Tibial artery (tissue), 4 donors: ENCODE measurements around the gene TRMT1.
"Not testable (repeated sequence)": the region's sequence is repeated elsewhere in the genome, so short reads cannot be mapped to it uniquely, and the experiment has no call there.

Experiments
- DNase-seq, 2 donors: peaks; one replicate each; pipeline ENCODE4 v3.0.0-alpha.2; 2019
- H3K27ac ChIP-seq, 2 donors: fragments of 200-600 bp; sonication (generic) in 1 of 2; 1 replicate in 1 of 2; 2 replicates in 1 of 2; pipeline ENCODE4 v1.5.1; 2018 to 2019; ENCODE audit warnings: mild to moderate bottlenecking in 1 of 2
- H3K27me3 ChIP-seq, 2 donors: fragments of 200-600 bp; sonication (generic) in 1 of 2; one replicate each; pipeline versions ENCODE4 v1.5.1 to v1.6.0; 2016 to 2019
- H3K36me3 ChIP-seq, 3 donors: fragments of 200-600 bp; sonication (generic) in 2 of 3; one replicate each; pipeline ENCODE4 v1.5.1; 2016 to 2019; ENCODE audit warnings: mild to moderate bottlenecking in 2 of 3
- H3K4me1 ChIP-seq, 4 donors: fragments of 200-600 bp; sonication (generic) in 2 of 4; 1 replicate in 3 of 4; 2 replicates in 1 of 4; pipeline ENCODE4 v1.5.1; 2016 to 2019
- H3K4me3 ChIP-seq, 2 donors: fragments of 200-600 bp; sonication (generic) in 1 of 2; 1 replicate in 1 of 2; 2 replicates in 1 of 2; pipeline ENCODE4 v1.5.1; 2018 to 2019; ENCODE audit warnings: mild to moderate bottlenecking in 2 of 2
- H3K9me3 ChIP-seq, 3 donors: fragments of 200-600 bp; sonication (generic) in 1 of 3; one replicate each; pipeline ENCODE4 v1.5.1; 2016 to 2019
- intact Hi-C: fragments of 100-400 bp; cut with DNase I; formaldehyde crosslinking; loops from one replicate; pipeline ENCODE4 v1.15.0; 2023; ENCODE audit warnings: low total_unique reads
- TF ChIP-seq, protein P1 (sequence below), 2 experiments: fragments of 200-600 bp in 1 of 2; fragments of 450-650 bp in 1 of 2; IDR thresholded peaks; one replicate each; pipeline ENCODE4 v1.5.1; 2017 to 2019; ENCODE audit warnings: antibody characterized with exemption in 2 of 2, mild to moderate bottlenecking in 1 of 2, moderate library complexity in 1 of 2

Gene TRMT1

DNA sequence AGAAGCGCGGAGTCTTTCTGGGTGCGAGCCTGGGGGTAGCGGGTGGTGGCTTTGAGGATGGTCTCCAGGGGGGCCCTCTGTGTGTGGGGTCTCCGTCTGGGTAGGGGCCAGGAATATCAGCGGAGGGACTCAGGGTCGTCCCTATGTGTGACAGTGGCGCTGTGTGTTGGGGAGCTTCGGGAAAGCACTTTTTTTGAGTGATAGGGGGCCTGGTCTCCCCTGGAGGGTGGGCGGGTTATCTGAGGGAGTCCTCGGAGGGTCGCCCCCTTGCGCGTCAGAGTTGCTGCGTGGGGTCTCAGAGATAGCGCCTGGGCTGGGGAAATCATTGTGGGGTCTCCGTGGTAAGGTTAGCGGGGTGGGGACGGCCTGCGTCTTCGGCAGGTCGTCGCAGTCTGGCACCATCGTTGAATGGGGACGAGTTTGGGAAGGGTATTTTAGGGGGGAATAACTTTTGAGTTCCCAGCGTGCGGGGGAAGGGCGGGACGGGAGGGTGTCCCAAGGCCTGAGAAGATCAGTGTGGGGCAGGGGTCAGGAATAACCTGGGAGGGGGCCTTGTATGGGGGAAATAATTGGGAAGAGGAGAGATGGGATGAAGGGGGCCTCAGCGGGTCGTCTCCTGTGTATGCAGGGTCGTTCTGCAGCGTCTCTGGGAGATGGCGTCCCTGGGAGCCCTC, 34.5 kb upstream of the TRMT1 start:
- H3K27ac ChIP-seq, result peak overlapping the region; percentile 99
- peak in 1 of 2 donors; percentile 81 for DNase-seq
- TF ChIP-seq, protein P1, sequence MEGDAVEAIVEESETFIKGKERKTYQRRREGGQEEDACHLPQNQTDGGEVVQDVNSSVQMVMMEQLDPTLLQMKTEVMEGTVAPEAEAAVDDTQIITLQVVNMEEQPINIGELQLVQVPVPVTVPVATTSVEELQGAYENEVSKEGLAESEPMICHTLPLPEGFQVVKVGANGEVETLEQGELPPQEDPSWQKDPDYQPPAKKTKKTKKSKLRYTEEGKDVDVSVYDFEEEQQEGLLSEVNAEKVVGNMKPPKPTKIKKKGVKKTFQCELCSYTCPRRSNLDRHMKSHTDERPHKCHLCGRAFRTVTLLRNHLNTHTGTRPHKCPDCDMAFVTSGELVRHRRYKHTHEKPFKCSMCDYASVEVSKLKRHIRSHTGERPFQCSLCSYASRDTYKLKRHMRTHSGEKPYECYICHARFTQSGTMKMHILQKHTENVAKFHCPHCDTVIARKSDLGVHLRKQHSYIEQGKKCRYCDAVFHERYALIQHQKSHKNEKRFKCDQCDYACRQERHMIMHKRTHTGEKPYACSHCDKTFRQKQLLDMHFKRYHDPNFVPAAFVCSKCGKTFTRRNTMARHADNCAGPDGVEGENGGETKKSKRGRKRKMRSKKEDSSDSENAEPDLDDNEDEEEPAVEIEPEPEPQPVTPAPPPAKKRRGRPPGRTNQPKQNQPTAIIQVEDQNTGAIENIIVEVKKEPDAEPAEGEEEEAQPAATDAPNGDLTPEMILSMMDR (IDR thresholded peaks at IDR 0.05), result no peak
- no peaks in the 10 kb centered on the region for H3K9me3 ChIP-seq
- H3K4me1 ChIP-seq, result peaks cover 0 to 35% (median 26%) of the 10 kb centered on the region in 4 donors
- intact Hi-C loops, result loop anchor here (10.0 kb wide), 1 partner anchor 694 kb away; no protein-coding TSS in a partner anchor
- H3K4me3 ChIP-seq, result peak overlapping the region; percentile 94 to 98
- H3K27me3 ChIP-seq, result no peaks in the 10 kb centered on the region
- peaks cover 0 to 6% (median 0%) of the 10 kb centered on the region in 3 donors for H3K36me3 ChIP-seq

DNA sequence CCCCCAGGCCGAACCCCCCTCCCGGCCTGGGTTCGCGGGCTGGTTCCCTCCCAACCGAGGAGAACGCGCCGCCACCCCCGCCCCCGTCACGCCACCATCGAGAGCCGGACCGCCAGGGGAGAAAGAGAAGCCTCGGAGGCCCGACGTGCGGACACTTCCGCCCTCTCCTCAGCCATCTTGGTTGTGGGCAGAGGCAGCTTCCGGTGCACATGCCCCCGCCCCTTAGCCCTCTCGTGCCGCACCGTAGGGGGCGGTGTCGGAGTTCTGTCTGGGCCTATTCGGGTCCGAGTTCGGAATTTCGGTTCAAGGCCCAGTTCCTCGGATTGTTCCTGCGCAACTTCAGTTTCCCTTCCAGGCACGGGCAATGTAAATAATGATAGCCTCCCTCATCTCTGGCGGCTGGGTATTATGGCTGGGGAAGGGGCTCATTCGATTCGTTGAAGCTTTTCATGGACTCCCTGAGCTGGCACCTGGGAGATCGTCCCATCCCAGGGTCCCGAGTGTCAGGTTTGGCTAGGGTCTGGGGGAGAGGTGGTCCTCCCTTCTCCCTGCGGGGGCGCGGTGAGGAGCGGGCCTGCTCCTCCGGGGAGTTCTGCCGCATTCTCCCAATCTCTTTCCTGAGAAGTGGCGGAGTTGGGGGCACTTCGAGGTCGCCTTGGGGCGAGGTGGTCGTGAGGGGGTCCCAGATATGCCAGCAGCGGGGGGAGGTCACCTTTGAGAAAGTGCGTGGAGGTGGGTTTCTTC, 33.8 kb upstream of the TRMT1 start, which contains the start of the genes IER2 and STX10:
Gene IER2, plus strand, starts transcription at position 225 of the 744 bp plus-strand sequence. CDS start 2,776 bp downstream, outside the sequence.
Gene STX10, minus strand, starts transcription at position 189 of the 744 bp plus-strand sequence. CDS start 202 bp downstream, outside the sequence.
- Histone ChIP-seq H3K27me3 (no peaks in the 10 kb centered on the region), H3K36me3 (peaks cover 0 to 11% (median 0%) of the 10 kb centered on the region in 3 donors), H3K27ac (peak within 1 kb of the TSS; percentile 99), H3K4me1 (peaks cover 0 to 28% (median 19%) of the 10 kb centered on the region in 4 donors), H3K4me3 (peak within 1 kb of the TSS; percentile 94 to 98), H3K9me3 (no peaks in the 10 kb centered on the region)
- TF ChIP-seq, protein P1 (IDR thresholded peaks at IDR 0.05), result peak; percentile 41 to 46
- intact Hi-C loops, result loop anchor here (10.0 kb wide), 1 partner anchor 694 kb away; no protein-coding TSS in a partner anchor
- DNase-seq, result peak; percentile 96 to 99

DNA sequence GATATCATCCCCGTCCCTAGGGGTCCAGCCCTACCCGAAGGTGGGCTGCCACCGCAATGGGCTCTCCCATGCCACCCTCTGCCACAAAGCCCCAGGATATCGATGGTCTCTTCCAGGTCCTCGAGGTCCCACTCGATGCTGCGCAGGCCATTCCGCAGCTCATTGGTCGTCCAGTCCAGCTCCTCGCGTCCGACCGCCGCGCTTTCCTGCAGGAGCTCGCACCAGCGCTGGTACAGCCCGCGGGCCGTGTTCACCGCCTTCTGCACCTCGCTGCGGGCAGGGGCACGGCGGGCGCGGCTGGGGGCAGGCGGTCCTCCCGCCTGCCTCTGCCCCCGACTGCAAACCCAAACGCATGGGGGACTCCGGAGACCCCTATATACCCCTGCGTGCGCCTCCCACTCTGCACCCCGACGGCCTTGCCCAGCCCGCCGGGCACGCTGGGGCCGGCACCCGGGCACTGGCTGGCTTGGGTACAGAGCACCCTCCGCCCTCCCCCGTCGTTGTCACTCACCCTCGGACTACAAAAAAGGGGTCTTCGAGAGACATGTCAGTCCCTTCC, 33.2 kb upstream of the TRMT1 start:
- H3K4me1 ChIP-seq, result peaks cover 0 to 21% (median 14%) of the 10 kb centered on the region in 4 donors
- TF ChIP-seq, protein P1 (IDR thresholded peaks at IDR 0.05), result no peak
- H3K27ac ChIP-seq, result peak overlapping the region; percentile 99
- peaks cover 0 to 17% (median 6%) of the 10 kb centered on the region in 3 donors for H3K36me3 ChIP-seq
- H3K4me3 ChIP-seq, result peak overlapping the region; percentile 94 to 98
- no peaks in the 10 kb centered on the region for H3K9me3 ChIP-seq
- peak in 1 of 2 donors; percentile 82 for DNase-seq
- intact Hi-C loops, result loop anchor here (10.0 kb wide), 2 partner anchors 115 to 695 kb away; no protein-coding TSS in a partner anchor
- no peaks in the 10 kb centered on the region for H3K27me3 ChIP-seq

DNA sequence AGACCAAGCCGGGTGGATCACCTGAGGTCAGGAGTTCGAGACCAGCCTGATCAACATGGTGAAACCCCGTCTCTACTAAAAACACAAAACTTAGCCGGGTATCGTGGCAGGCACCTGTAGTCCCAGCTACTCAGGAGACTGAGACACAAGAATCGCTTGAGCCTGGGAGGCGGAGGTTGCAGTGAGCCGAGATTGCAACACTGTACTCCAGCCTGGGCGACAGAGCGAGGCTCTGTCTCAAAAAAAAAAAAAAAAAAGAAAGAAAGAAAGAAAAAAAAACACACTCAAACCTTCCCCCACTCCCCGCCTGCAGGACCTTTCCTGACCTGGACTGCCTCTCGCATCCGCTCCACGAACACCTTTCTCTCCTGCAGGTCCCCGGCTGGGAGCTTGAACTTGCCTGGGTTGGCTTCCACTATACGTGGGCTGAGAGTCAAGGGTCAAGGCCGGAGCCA, 32.7 kb upstream of the TRMT1 start:
- not testable (repeated sequence) for DNase-seq, H3K27me3 ChIP-seq, H3K9me3 ChIP-seq
- Histone ChIP-seq H3K27ac (peak overlapping the region; percentile 99), H3K36me3 (peaks cover 4 to 22% (median 11%) of the 10 kb centered on the region in 3 donors), H3K4me1 (peaks cover 0 to 21% (median 14%) of the 10 kb centered on the region in 4 donors), H3K4me3 (peak overlapping the region; percentile 94 to 98)
- intact Hi-C loops, result loop anchor here (10.0 kb wide), 1 partner anchor 116 kb away; no protein-coding TSS in a partner anchor

DNA sequence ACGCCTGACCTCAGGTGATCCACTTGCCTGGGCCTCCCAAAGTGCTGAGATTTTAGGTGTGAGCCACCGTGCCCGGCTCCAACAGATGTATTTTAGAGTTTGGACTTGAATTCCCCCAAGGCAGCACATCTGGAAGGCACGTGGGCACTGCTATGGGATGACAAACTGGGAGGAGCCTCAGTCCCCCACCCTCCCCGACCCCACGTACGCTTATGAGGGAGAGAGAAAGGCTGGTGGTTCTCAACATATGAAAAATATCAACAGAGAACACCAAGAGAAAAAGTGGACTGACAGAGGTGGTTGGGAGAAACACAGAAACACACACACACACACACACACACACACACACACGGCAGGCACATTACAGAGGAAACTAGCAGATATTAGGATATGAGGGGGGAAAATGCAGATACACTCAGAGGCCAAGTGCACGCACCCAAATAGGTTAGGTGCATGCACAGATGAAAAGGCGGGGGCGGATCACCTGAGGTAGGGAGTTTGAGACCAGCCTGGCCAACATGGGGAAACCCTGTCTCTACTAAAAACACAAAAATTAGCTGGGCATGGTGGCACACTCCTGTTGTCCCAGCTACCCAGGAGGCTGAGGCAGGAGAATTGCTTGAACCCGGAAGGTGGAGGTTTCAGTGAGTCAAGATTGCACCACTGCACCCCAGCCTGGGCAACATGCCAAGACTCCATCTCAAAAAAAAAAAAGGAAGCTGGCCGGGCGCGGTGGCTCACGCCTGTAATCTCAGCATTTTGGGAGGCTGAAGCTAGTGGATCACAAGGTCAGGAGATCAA, 30.4 kb upstream of the TRMT1 start:
- H3K27ac ChIP-seq, result no peak overlapping the region

More for the DNA sequence above, 30.4 kb upstream of the TRMT1 start:
- no peak overlapping the region for H3K4me3 ChIP-seq
- H3K4me1 ChIP-seq, result peaks cover 0 to 33% (median 15%) of the 10 kb centered on the region in 4 donors
- H3K27me3 ChIP-seq, result no peaks in the 10 kb centered on the region
- intact Hi-C loops, result loop anchor here (10.0 kb wide), 1 partner anchor 118 kb away; no protein-coding TSS in a partner anchor
- no peak for DNase-seq
- H3K9me3 ChIP-seq, result no peaks in the 10 kb centered on the region
- TF ChIP-seq, protein P1 (IDR thresholded peaks at IDR 0.05), result no peak
- peaks cover 9 to 28% (median 15%) of the 10 kb centered on the region in 3 donors for H3K36me3 ChIP-seq
